Panc1 (cell line): Measurements from ENCODE around the gene NUDT6. TPM values are rescaled to one million over a fixed set of nuclear protein-coding genes. Genes with fewer than 3 reads are reported as not detected.

Experiments
- ATAC-seq: fragments of 200-7000 bp; cut with Tn5 transposase; 2 replicates; pipeline ENCODE4 v1.9.1; 2020; ENCODE audit warnings: mild to moderate bottlenecking, moderate library complexity
- BruUV-seq: library from RNA; stranded (reverse); fragments of 400-500 nt; replicated peaks from 2 replicates; lab custom pipeline; 2021; lab: Mats Ljungman, UMichigan
- CTCF ChIA-PET: fragments of 300-600 bp; sonication (Branson Sonifier 250); formaldehyde crosslinking; loops from one replicate; lab custom pipeline; 2022; ENCODE audit warnings: antibody characterized with exemption; lab: Charles Lee
- POLR2A ChIA-PET: fragments of 300-600 bp; sonication (Branson Sonifier 250); formaldehyde crosslinking; loops from one replicate; lab custom pipeline; 2022; ENCODE audit warnings: antibody characterized with exemption; lab: Charles Lee
- DNase-seq: peaks from one replicate; pipeline ENCODE4 v3.0.0-alpha.2; 2010; ENCODE audit warnings: low read depth, low spot score
- H3K27ac ChIP-seq: 2 replicates; pipeline ENCODE4 v1.5.1; 2011; ENCODE audit warnings: mild to moderate bottlenecking, low read length, inconsistent platforms
- H3K27me3 ChIP-seq: fragments of 200-500 bp; sonication (Bioruptor generic); 2 replicates; pipeline ENCODE4 v1.6.0; 2014; ENCODE audit warnings: low read length, inconsistent platforms; ENCODE audit not compliant: control insufficient read depth, insufficient read depth
- H3K36me3 ChIP-seq: fragments of 200-500 bp; sonication (Bioruptor generic); 2 replicates; pipeline ENCODE4 v1.5.1; 2014; ENCODE audit warnings: inconsistent platforms, mild to moderate bottlenecking, low read length, moderate library complexity; ENCODE audit not compliant: control insufficient read depth, insufficient read depth
- H3K4me1 ChIP-seq: 2 replicates; pipeline ENCODE4 v1.5.1; 2011; ENCODE audit warnings: inconsistent platforms, mild to moderate bottlenecking, low read length, moderate library complexity; ENCODE audit not compliant: control insufficient read depth, insufficient read depth
- H3K4me3 ChIP-seq, 2 experiments: 2 replicates each; pipeline ENCODE4 v1.5.1; 2011 to 2012; ENCODE audit warnings: low read depth in 2 of 2, low read length in 2 of 2, mild to moderate bottlenecking in 2 of 2, inconsistent platforms in 1 of 2, moderate library complexity in 1 of 2
- H3K9me3 ChIP-seq: fragments of 200-500 bp; sonication (Bioruptor generic); 2 replicates; pipeline ENCODE4 v1.5.1; 2014; ENCODE audit warnings: low read depth, mild to moderate bottlenecking, inconsistent platforms, low read length, moderate library complexity; ENCODE audit not compliant: control insufficient read depth, insufficient read depth
- POLR2AphosphoS5 ChIP-seq: IDR thresholded peaks from 2 replicates; pipeline ENCODE4 v1.6.1; 2012; ENCODE audit warnings: mild to moderate bottlenecking, low read depth, low read length, moderate library complexity
- SIN3A ChIP-seq: IDR thresholded peaks from 2 replicates; pipeline ENCODE4 v1.6.1; 2012; ENCODE audit warnings: low read depth, mild to moderate bottlenecking, low read length, moderate library complexity, borderline replicate concordance; ENCODE audit not compliant: insufficient read depth
- TCF7L2 ChIP-seq: IDR thresholded peaks from 2 replicates; pipeline ENCODE4 v1.6.1; 2011; ENCODE audit warnings: mild to moderate bottlenecking, low read depth, low read length, inconsistent platforms
- in situ Hi-C: cut with HindIII; loops from 2 replicates; pipeline ENCODE4 v1.10.0; 2016; ENCODE audit warnings: low sequenced_read_pairs, low pct_unique_long_range_greater_than_20kb
- intact Hi-C: fragments of 100-400 bp; cut with micrococcal nuclease; formaldehyde crosslinking; loops from one replicate; pipeline ENCODE4 v1.10.0; 2022; ENCODE audit not compliant: unreplicated experiment
- total RNA-seq: library from RNA; stranded (reverse); gene quantifications from one replicate; pipeline ENCODE4 v1.2.1, GENCODE V29; 2021; ENCODE audit not compliant: unreplicated experiment
- TF ChIP-seq, protein P1 (sequence below), 2 experiments: IDR thresholded peaks; 2 replicates each; pipeline ENCODE4 v1.6.1; 2011 to 2012; ENCODE audit warnings: low read depth in 2 of 2, control low read depth in 1 of 2, low read length in 1 of 2, mild to moderate bottlenecking in 1 of 2, moderate library complexity in 1 of 2; ENCODE audit not compliant: insufficient read depth in 1 of 2
- TF ChIP-seq, protein P2 (sequence below): fragments of 450-650 bp; IDR thresholded peaks from 2 replicates; pipeline ENCODE4 v1.5.1; 2017; ENCODE audit warnings: mild to moderate bottlenecking

NUDT6 gene
- total RNA-seq, 1 experiment from 2014 or later, result 7.5 TPM

DNA sequence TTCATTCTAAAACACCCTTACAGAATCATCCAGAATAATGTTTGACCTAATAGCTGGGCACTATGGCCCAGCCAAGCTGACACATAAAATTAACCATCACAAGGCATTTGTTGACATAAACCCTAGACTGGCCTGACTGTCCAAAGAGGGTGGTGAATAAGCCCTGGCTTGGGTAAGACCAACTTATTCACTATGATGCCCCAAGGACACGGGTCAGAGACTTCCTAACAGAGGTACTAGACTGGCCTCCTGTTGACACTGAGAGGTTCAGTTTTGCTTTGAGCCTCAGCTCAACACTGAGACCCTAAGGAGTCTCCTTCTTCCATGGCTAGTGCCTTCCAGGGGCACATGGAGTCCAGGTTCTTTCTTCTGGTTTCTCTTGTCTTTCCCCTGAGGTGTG is 74.5 kb downstream of the NUDT6 start:
- ChIA-PET CTCF (no interaction called here), POLR2A (no interaction called here)
- DNase-seq, result no peak
- Histone ChIP-seq H3K9me3 (no peaks in the 10 kb centered on the region), H3K36me3 (no peaks in the 10 kb centered on the region), H3K4me3 (no peak overlapping the region), H3K27ac (no peak overlapping the region), H3K27me3 (no peaks in the 10 kb centered on the region), H3K4me1 (no peaks in the 10 kb centered on the region)
- intact Hi-C loops, result no loop called here
- ATAC-seq, result no peak
- BruUV-seq, result no TSS peak
- in situ Hi-C loops, result no loop called here
- TF ChIP-seq, protein P1, sequence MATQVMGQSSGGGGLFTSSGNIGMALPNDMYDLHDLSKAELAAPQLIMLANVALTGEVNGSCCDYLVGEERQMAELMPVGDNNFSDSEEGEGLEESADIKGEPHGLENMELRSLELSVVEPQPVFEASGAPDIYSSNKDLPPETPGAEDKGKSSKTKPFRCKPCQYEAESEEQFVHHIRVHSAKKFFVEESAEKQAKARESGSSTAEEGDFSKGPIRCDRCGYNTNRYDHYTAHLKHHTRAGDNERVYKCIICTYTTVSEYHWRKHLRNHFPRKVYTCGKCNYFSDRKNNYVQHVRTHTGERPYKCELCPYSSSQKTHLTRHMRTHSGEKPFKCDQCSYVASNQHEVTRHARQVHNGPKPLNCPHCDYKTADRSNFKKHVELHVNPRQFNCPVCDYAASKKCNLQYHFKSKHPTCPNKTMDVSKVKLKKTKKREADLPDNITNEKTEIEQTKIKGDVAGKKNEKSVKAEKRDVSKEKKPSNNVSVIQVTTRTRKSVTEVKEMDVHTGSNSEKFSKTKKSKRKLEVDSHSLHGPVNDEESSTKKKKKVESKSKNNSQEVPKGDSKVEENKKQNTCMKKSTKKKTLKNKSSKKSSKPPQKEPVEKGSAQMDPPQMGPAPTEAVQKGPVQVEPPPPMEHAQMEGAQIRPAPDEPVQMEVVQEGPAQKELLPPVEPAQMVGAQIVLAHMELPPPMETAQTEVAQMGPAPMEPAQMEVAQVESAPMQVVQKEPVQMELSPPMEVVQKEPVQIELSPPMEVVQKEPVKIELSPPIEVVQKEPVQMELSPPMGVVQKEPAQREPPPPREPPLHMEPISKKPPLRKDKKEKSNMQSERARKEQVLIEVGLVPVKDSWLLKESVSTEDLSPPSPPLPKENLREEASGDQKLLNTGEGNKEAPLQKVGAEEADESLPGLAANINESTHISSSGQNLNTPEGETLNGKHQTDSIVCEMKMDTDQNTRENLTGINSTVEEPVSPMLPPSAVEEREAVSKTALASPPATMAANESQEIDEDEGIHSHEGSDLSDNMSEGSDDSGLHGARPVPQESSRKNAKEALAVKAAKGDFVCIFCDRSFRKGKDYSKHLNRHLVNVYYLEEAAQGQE (IDR thresholded peaks at IDR 0.05; ENCODE audit: insufficient read depth in 1 of 2, low read depth in 2 of 2, low read length in 1 of 2), result no peak
- TF ChIP-seq POLR2AphosphoS5 (no peak), TCF7L2 (no peak), SIN3A (no peak)
- TF ChIP-seq, protein P2, sequence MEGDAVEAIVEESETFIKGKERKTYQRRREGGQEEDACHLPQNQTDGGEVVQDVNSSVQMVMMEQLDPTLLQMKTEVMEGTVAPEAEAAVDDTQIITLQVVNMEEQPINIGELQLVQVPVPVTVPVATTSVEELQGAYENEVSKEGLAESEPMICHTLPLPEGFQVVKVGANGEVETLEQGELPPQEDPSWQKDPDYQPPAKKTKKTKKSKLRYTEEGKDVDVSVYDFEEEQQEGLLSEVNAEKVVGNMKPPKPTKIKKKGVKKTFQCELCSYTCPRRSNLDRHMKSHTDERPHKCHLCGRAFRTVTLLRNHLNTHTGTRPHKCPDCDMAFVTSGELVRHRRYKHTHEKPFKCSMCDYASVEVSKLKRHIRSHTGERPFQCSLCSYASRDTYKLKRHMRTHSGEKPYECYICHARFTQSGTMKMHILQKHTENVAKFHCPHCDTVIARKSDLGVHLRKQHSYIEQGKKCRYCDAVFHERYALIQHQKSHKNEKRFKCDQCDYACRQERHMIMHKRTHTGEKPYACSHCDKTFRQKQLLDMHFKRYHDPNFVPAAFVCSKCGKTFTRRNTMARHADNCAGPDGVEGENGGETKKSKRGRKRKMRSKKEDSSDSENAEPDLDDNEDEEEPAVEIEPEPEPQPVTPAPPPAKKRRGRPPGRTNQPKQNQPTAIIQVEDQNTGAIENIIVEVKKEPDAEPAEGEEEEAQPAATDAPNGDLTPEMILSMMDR, result no peak

DNA sequence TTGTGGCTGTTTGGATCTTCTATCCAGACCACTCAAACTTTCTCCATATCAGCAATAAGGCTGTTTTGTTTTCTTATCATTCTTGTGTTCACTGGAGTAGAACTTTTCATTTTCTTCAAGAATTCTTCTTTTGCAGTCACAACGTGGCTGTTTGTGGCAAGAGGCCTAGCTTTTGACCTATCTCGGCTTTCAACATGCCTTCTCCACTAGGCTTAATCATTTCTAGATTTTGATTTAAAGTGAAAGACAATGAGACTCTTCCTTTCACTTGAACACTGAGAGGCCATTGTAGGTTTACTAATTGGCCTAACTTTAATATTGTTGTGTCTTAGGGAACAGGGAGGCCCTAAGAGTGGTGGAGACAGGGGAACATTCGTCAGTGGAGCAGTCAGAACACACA is 76.6 kb downstream of the NUDT6 start:
- BruUV-seq, result no TSS peak
- no peak for TF ChIP-seq SIN3A
- TF ChIP-seq, protein P2, result no peak
- TF ChIP-seq TCF7L2, result no peak
- TF ChIP-seq, protein P1 (IDR thresholded peaks at IDR 0.05; ENCODE audit: insufficient read depth in 1 of 2, low read depth in 2 of 2, low read length in 1 of 2), result no peak
- TF ChIP-seq POLR2AphosphoS5, result no peak
- Histone ChIP-seq H3K27me3 (no peaks in the 10 kb centered on the region), H3K4me1 (no peaks in the 10 kb centered on the region), H3K27ac (no peak overlapping the region), H3K4me3 (no peak overlapping the region), H3K36me3 (no peaks in the 10 kb centered on the region; the same call in 1 of the 2 replicates), H3K9me3 (no peaks in the 10 kb centered on the region)
- POLR2A ChIA-PET, result no interaction called here
- no peak for DNase-seq
- intact Hi-C loops, result no loop called here
- CTCF ChIA-PET, result no interaction called here
- ATAC-seq, result no peak
- in situ Hi-C loops, result no loop called here
